Naive thymus-derived CD4-positive, alpha-beta T cell (primary cell): Measurements from ENCODE around the gene SMAGP. TPM values are rescaled to one million over a fixed set of nuclear protein-coding genes. Genes with fewer than 3 reads are reported as not detected.
A peak's percentile ranks its signal among the peaks of the same experiment; 100 is the strongest.
"Not testable (repeated sequence)": the region's sequence is repeated elsewhere in the genome, so short reads cannot be mapped to it uniquely, and the experiment has no call there.

Source experiments
- ATAC-seq: fragments of 150-1000 bp; cut with Tn5 transposase; 2 replicates; pipeline ENCODE4 v1.10.0; 2021; ENCODE audit warnings: mild to moderate bottlenecking, moderate library complexity
- CTCF ChIA-PET: fragments of 350-600 bp; sonication (Branson Sonifier 250); formaldehyde crosslinking; loops from one replicate; lab custom pipeline; 2021; ENCODE audit warnings: antibody characterized with exemption; lab: Charles Lee
- POLR2A ChIA-PET: fragments of 350-600 bp; sonication (Branson Sonifier 250); formaldehyde crosslinking; loops from one replicate; lab custom pipeline; 2021; ENCODE audit warnings: antibody characterized with exemption, inconsistent platforms; lab: Charles Lee
- DNase-seq, 9 donors: peaks; one replicate each; pipeline versions ENCODE4 v3.0.0 to v3.0.0-alpha.2; 2020 to 2022; ENCODE audit warnings: mixed read lengths in 1 of 9
- H3K27ac ChIP-seq: one replicate; pipeline ENCODE4 v1.7.0; 2013; ENCODE audit warnings: mild to moderate bottlenecking, low read depth, low read length, moderate library complexity
- H3K27me3 ChIP-seq, 2 donors: one replicate each; pipeline ENCODE4 v1.7.0; 2013; ENCODE audit warnings: low read length in 2 of 2, mild to moderate bottlenecking in 2 of 2, moderate library complexity in 2 of 2; ENCODE audit not compliant: control insufficient read depth in 2 of 2, insufficient read depth in 2 of 2
- H3K36me3 ChIP-seq, 3 experiments: 1 replicate in 2 of 3; 2 replicates in 1 of 3; pipeline ENCODE4 v1.7.0; 2013; ENCODE audit warnings: low read length in 3 of 3, mild to moderate bottlenecking in 3 of 3, moderate library complexity in 1 of 3; ENCODE audit not compliant: insufficient read depth in 3 of 3, control insufficient read depth in 2 of 3
- H3K4me1 ChIP-seq, 2 donors: one replicate each; pipeline ENCODE4 v1.7.0; 2013; ENCODE audit warnings: low read length in 2 of 2, mild to moderate bottlenecking in 2 of 2, moderate library complexity in 1 of 2; ENCODE audit not compliant: control insufficient read depth in 2 of 2, insufficient read depth in 2 of 2
- H3K4me3 ChIP-seq: 2 replicates; pipeline ENCODE4 v1.7.0; 2013; ENCODE audit warnings: mild to moderate bottlenecking, low read length
- H3K9me3 ChIP-seq, 3 experiments: 1 replicate in 2 of 3; 2 replicates in 1 of 3; pipeline ENCODE4 v1.7.0; 2013; ENCODE audit warnings: low read length in 3 of 3; ENCODE audit not compliant: control insufficient read depth in 2 of 3
- H3K27ac Mint-ChIP-seq, 9 donors: one replicate each; pipeline ENCODE4 v1.8.0; 2020 to 2022; ENCODE audit warnings: mixed read lengths in 9 of 9, mild to moderate bottlenecking in 8 of 9, moderate library complexity in 5 of 9, inconsistent platforms in 2 of 9
- H3K27me3 Mint-ChIP-seq, 5 donors: one replicate each; pipeline ENCODE4 v1.8.0; 2021 to 2022; ENCODE audit warnings: mixed read lengths in 5 of 5, mild to moderate bottlenecking in 1 of 5
- H3K36me3 Mint-ChIP-seq, 5 donors: one replicate each; pipeline ENCODE4 v1.8.0; 2020 to 2022; ENCODE audit warnings: mixed read lengths in 5 of 5, mild to moderate bottlenecking in 3 of 5, inconsistent platforms in 1 of 5
- H3K4me1 Mint-ChIP-seq, 7 donors: one replicate each; pipeline ENCODE4 v1.8.0; 2020 to 2022; ENCODE audit warnings: mixed read lengths in 7 of 7, mild to moderate bottlenecking in 3 of 7, inconsistent platforms in 1 of 7
- H3K4me3 Mint-ChIP-seq, 10 donors: one replicate each; pipeline ENCODE4 v1.8.0; 2020 to 2022; ENCODE audit warnings: mild to moderate bottlenecking in 10 of 10, mixed read lengths in 10 of 10, moderate library complexity in 6 of 10, inconsistent platforms in 2 of 10
- H3K9me3 Mint-ChIP-seq, 11 donors: one replicate each; pipeline ENCODE4 v1.8.0; 2020 to 2022; ENCODE audit warnings: mixed read lengths in 11 of 11, mild to moderate bottlenecking in 4 of 11, inconsistent platforms in 1 of 11, moderate library complexity in 1 of 11
- intact Hi-C, 2 donors: fragments of 100-400 bp; cut with micrococcal nuclease; formaldehyde crosslinking; loops; one replicate each; pipeline ENCODE4 v1.15.1; 2023
- polyA plus RNA-seq, 2 donors: library from polyadenylated mRNA; unstranded; fragments of 300-500 nt; fragmentation: Illumina TruSeq; gene quantifications; one replicate each; pipeline ENCODE4 v1.2.3, GENCODE V29; 2021
- total RNA-seq, 6 experiments: library from RNA in 5 of 6; stranded (reverse) in 5 of 6; gene quantifications; 1 replicate in 5 of 6; 2 replicates in 1 of 6; pipeline ENCODE4 v1.2.3 and lab custom pipeline; 2021 to 2026

Gene SMAGP
- total and polyA plus RNA-seq, 7 experiments from 2014 or later: 1.5 to 16.2 (median 7.0) TPM

GRCh38 chr12:51229116-51229809 lies 41.0 kb downstream of the SMAGP start:
- Mint-ChIP-seq H3K27me3 (peaks cover 0 to 4% (median 0%) of the 10 kb centered on the region in 5 donors), H3K36me3 (peaks cover 0 to 5% (median 2%) of the 10 kb centered on the region in 5 donors), H3K9me3 (no peaks in the 10 kb centered on the region), H3K4me1 (peaks cover 0 to 21% (median 6%) of the 10 kb centered on the region in 7 donors), H3K27ac (no peak overlapping the region), H3K4me3 (no peak overlapping the region)
- no peak for DNase-seq
- H3K36me3 ChIP-seq: no peaks in the 10 kb centered on the region
- ChIA-PET CTCF (interaction anchor here (1.2 kb wide), 1 partner anchor 11 kb away, joined by 4 read pairs; no protein-coding TSS in a partner anchor), POLR2A (interaction anchor here (0.6 to 2.0 kb wide), 4 partner anchors 10 to 37 kb away, joined by 3 to 16 read pairs (median 4); partner anchors contain the start of genes DAZAP2 and POU6F1)
- H3K27me3 ChIP-seq: no peaks in the 10 kb centered on the region
- ATAC-seq: no peak
- H3K4me3 ChIP-seq: no peak overlapping the region
- no peaks in the 10 kb centered on the region for H3K9me3 ChIP-seq
- intact Hi-C loops: no loop called here
- H3K4me1 ChIP-seq: no peaks in the 10 kb centered on the region
- no peak overlapping the region for H3K27ac ChIP-seq

- Histone ChIP-seq H3K27ac (no peak overlapping the region), H3K27me3 (no peaks in the 10 kb centered on the region), H3K9me3 (no peaks in the 10 kb centered on the region), H3K36me3 (no peaks in the 10 kb centered on the region), H3K4me3 (no peak overlapping the region), H3K4me1 (no peaks in the 10 kb centered on the region)
- H3K4me3 Mint-ChIP-seq: no peak overlapping the region
- peaks cover 0 to 13% (median 3%) of the 10 kb centered on the region in 7 donors for H3K4me1 Mint-ChIP-seq
- H3K27ac Mint-ChIP-seq: no peak overlapping the region
- H3K9me3 Mint-ChIP-seq: no peaks in the 10 kb centered on the region
- peaks cover 0 to 5% (median 2%) of the 10 kb centered on the region in 5 donors for H3K36me3 Mint-ChIP-seq
- POLR2A ChIA-PET: no interaction called here
- ATAC-seq: no peak
- H3K27me3 Mint-ChIP-seq: peaks cover 0 to 3% (median 0%) of the 10 kb centered on the region in 5 donors
- CTCF ChIA-PET: no interaction called here
- DNase-seq: no peak
- intact Hi-C loops: no loop called here
Observed at GRCh38 chr12:51227962-51228361, 42.3 kb downstream of the SMAGP start.

GRCh38 chr12:51227112-51227511 lies 43.1 kb downstream of the SMAGP start:
- H3K27me3 Mint-ChIP-seq, H3K27ac Mint-ChIP-seq, intact Hi-C loops, ATAC-seq, H3K27ac ChIP-seq, H3K36me3 Mint-ChIP-seq, H3K36me3 ChIP-seq, H3K27me3 ChIP-seq, H3K4me3 ChIP-seq, H3K4me1 ChIP-seq, H3K4me3 Mint-ChIP-seq, DNase-seq, H3K9me3 Mint-ChIP-seq, H3K9me3 ChIP-seq: not testable (repeated sequence)
- POLR2A ChIA-PET: interaction anchor here (0.5 to 0.7 kb wide), 3 partner anchors 48 to 946 kb away, joined by 3 to 4 read pairs (median 3); no protein-coding TSS in a partner anchor
- CTCF ChIA-PET: interaction anchor here (0.6 kb wide), 1 partner anchor 91 kb away, joined by 3 read pairs; no protein-coding TSS in a partner anchor
- H3K4me1 Mint-ChIP-seq: peaks cover 0 to 11% (median 2%) of the 10 kb centered on the region in 7 donors

GRCh38 chr12:51225771-51226170 lies 44.4 kb downstream of the SMAGP start:
- H3K27me3 Mint-ChIP-seq: no peaks in the 10 kb centered on the region
- Histone ChIP-seq H3K27ac (no peak overlapping the region), H3K27me3 (no peaks in the 10 kb centered on the region), H3K4me3 (no peak overlapping the region), H3K36me3 (peaks cover 0 to 3% (median 0%) of the 10 kb centered on the region in 3 experiments), H3K9me3 (no peaks in the 10 kb centered on the region), H3K4me1 (no peaks in the 10 kb centered on the region)
- H3K27ac Mint-ChIP-seq: peak overlapping the region in 3 of 9 donors; percentile 22 to 72 (median 52)
- peaks cover 0 to 5% (median 0%) of the 10 kb centered on the region in 5 donors for H3K36me3 Mint-ChIP-seq
- H3K4me3 Mint-ChIP-seq: no peak overlapping the region
- POLR2A ChIA-PET: interaction anchor here (0.6 to 1.1 kb wide), 2 partner anchors 11 to 108 kb away, joined by 3 to 4 read pairs; no protein-coding TSS in a partner anchor
- no peak for ATAC-seq
- peaks cover 0 to 11% (median 2%) of the 10 kb centered on the region in 7 donors for H3K4me1 Mint-ChIP-seq
- CTCF ChIA-PET: no interaction called here
- no peaks in the 10 kb centered on the region for H3K9me3 Mint-ChIP-seq
- no peak for DNase-seq
- intact Hi-C loops: no loop called here

GRCh38 chr12:51225234-51225633 lies 45.0 kb downstream of the SMAGP start:
- Mint-ChIP-seq H3K4me1 (peaks cover 0 to 11% (median 2%) of the 10 kb centered on the region in 7 donors), H3K4me3 (no peak overlapping the region), H3K27ac (peak overlapping the region in 1 of 9 donors; percentile 64), H3K9me3 (no peaks in the 10 kb centered on the region), H3K27me3 (no peaks in the 10 kb centered on the region), H3K36me3 (peaks cover 0 to 5% (median 0%) of the 10 kb centered on the region in 5 donors)
- ATAC-seq (no peak), DNase-seq (no peak)
- intact Hi-C loops: no loop called here
- H3K9me3 ChIP-seq: no peaks in the 10 kb centered on the region
- ChIA-PET POLR2A (no interaction called here), CTCF (no interaction called here)
- no peaks in the 10 kb centered on the region for H3K27me3 ChIP-seq
- no peak overlapping the region for H3K27ac ChIP-seq
- H3K36me3 ChIP-seq: peaks cover 0 to 3% (median 0%) of the 10 kb centered on the region in 3 experiments
- H3K4me3 ChIP-seq: no peak overlapping the region
- H3K4me1 ChIP-seq: no peaks in the 10 kb centered on the region

GRCh38 chr12:51224625-51225024 lies 45.6 kb downstream of the SMAGP start:
- peak overlapping the region in 2 of 9 donors; percentile 38 to 64 for H3K27ac Mint-ChIP-seq
- Histone ChIP-seq H3K4me3 (no peak overlapping the region), H3K4me1 (no peaks in the 10 kb centered on the region), H3K36me3 (peaks cover 0 to 3% (median 0%) of the 10 kb centered on the region in 3 experiments), H3K27me3 (no peaks in the 10 kb centered on the region), H3K27ac (no peak overlapping the region), H3K9me3 (no peaks in the 10 kb centered on the region)
- intact Hi-C loops: no loop called here
- ATAC-seq (no peak), DNase-seq (no peak)
- peaks cover 0 to 5% (median 0%) of the 10 kb centered on the region in 5 donors for H3K36me3 Mint-ChIP-seq
- POLR2A ChIA-PET: interaction anchor here (0.6 to 1.5 kb wide), 3 partner anchors 14 to 59 kb away, joined by 3 to 4 read pairs (median 4); partner anchors contain the start of gene DAZAP2
- H3K4me3 Mint-ChIP-seq: no peak overlapping the region
- no peaks in the 10 kb centered on the region for H3K27me3 Mint-ChIP-seq
- no peaks in the 10 kb centered on the region for H3K9me3 Mint-ChIP-seq
- CTCF ChIA-PET: interaction anchor here (1.1 kb wide), 1 partner anchor 47 kb away, joined by 3 read pairs; no protein-coding TSS in a partner anchor
- H3K4me1 Mint-ChIP-seq: peaks cover 0 to 16% (median 6%) of the 10 kb centered on the region in 7 donors
